Kidney tubule cell (primary cell): ENCODE results near the gene NLK.
"Not testable (repeated sequence)": the region's sequence is repeated elsewhere in the genome, so short reads cannot be mapped to it uniquely, and the experiment has no call there.

Experiments used
- DNase-seq: peaks from one replicate; pipeline ENCODE4 v3.0.0-alpha.2; 2018; ENCODE audit warnings: low spot score

NLK gene

GRCh38 chr17:28155405-28155804 is 112.9 kb downstream of the NLK start:
- not testable (repeated sequence) for DNase-seq

- DNase-seq = no peak
Measured at GRCh38 chr17:28159004-28159403, 116.5 kb downstream of the NLK start.

- no peak for DNase-seq
Measured at GRCh38 chr17:28159924-28160323, 117.4 kb downstream of the NLK start.

- no peak for DNase-seq
Measured at GRCh38 chr17:28160610-28161009, 118.1 kb downstream of the NLK start.

- DNase-seq = no peak
Measured at GRCh38 chr17:28161311-28161710, 118.8 kb downstream of the NLK start.

- DNase-seq = no peak
Measured at GRCh38 chr17:28166478-28166877, 124.0 kb downstream of the NLK start.

GRCh38 chr17:28169621-28170349 is 127.3 kb downstream of the NLK start:
- no peak for DNase-seq

GRCh38 chr17:28170771-28171170 is 128.3 kb downstream of the NLK start:
- no peak for DNase-seq

- no peak for DNase-seq
Measured at GRCh38 chr17:28173031-28173561, 130.6 kb downstream of the NLK start.

- DNase-seq = peak; percentile 40
Measured at GRCh38 chr17:28173801-28174200, 131.3 kb downstream of the NLK start.

GRCh38 chr17:28174352-28175046 is 132.0 kb downstream of the NLK start:
- peak; percentile 8 for DNase-seq

- peak; percentile 30 for DNase-seq
Measured at GRCh38 chr17:28177351-28177750, 134.9 kb downstream of the NLK start.

- DNase-seq = peak; percentile 81
Measured at GRCh38 chr17:28178800-28179199, 136.3 kb downstream of the NLK start.

GRCh38 chr17:28180449-28180848 is 138.0 kb downstream of the NLK start:
- DNase-seq = peak; percentile 18

- DNase-seq = no peak
Measured at GRCh38 chr17:28181568-28181967, 139.1 kb downstream of the NLK start.

GRCh38 chr17:28182559-28182958 is 140.1 kb downstream of the NLK start:
- DNase-seq = no peak

- DNase-seq = no peak
Measured at GRCh38 chr17:28185658-28186057, 143.2 kb downstream of the NLK start.

GRCh38 chr17:28186472-28186871 is 144.0 kb downstream of the NLK start:
- not testable (repeated sequence) for DNase-seq

GRCh38 chr17:28187931-28188330 is 145.5 kb downstream of the NLK start:
- DNase-seq = no peak

- peak; percentile 38 for DNase-seq
Measured at GRCh38 chr17:28188841-28189263, 146.4 kb downstream of the NLK start.

- DNase-seq = no peak
Measured at GRCh38 chr17:28189667-28190066, 147.2 kb downstream of the NLK start.

GRCh38 chr17:28191018-28191417 is 148.5 kb downstream of the NLK start:
- DNase-seq = no peak

GRCh38 chr17:28193241-28193640 is 150.8 kb downstream of the NLK start:
- DNase-seq = no peak
